Panc1 (cell line): Measurements from ENCODE around the gene FBXW12. TPM values are rescaled to one million over a fixed set of nuclear protein-coding genes. Genes with fewer than 3 reads are reported as not detected.

Source experiments
- ATAC-seq: fragments of 200-7000 bp; cut with Tn5 transposase; 2 replicates; pipeline ENCODE4 v1.9.1; 2020; ENCODE audit warnings: mild to moderate bottlenecking, moderate library complexity
- BruUV-seq: library from RNA; stranded (reverse); fragments of 400-500 nt; replicated peaks from 2 replicates; lab custom pipeline; 2021; lab: Mats Ljungman, UMichigan
- CTCF ChIA-PET: fragments of 300-600 bp; sonication (Branson Sonifier 250); formaldehyde crosslinking; loops from one replicate; lab custom pipeline; 2022; ENCODE audit warnings: antibody characterized with exemption; lab: Charles Lee
- POLR2A ChIA-PET: fragments of 300-600 bp; sonication (Branson Sonifier 250); formaldehyde crosslinking; loops from one replicate; lab custom pipeline; 2022; ENCODE audit warnings: antibody characterized with exemption; lab: Charles Lee
- DNase-seq: peaks from one replicate; pipeline ENCODE4 v3.0.0-alpha.2; 2010; ENCODE audit warnings: low read depth, low spot score
- H3K27ac ChIP-seq: 2 replicates; pipeline ENCODE4 v1.5.1; 2011; ENCODE audit warnings: mild to moderate bottlenecking, low read length, inconsistent platforms
- H3K27me3 ChIP-seq: fragments of 200-500 bp; sonication (Bioruptor generic); 2 replicates; pipeline ENCODE4 v1.6.0; 2014; ENCODE audit warnings: low read length, inconsistent platforms; ENCODE audit not compliant: control insufficient read depth, insufficient read depth
- H3K36me3 ChIP-seq: fragments of 200-500 bp; sonication (Bioruptor generic); 2 replicates; pipeline ENCODE4 v1.5.1; 2014; ENCODE audit warnings: inconsistent platforms, mild to moderate bottlenecking, low read length, moderate library complexity; ENCODE audit not compliant: control insufficient read depth, insufficient read depth
- H3K4me1 ChIP-seq: 2 replicates; pipeline ENCODE4 v1.5.1; 2011; ENCODE audit warnings: inconsistent platforms, mild to moderate bottlenecking, low read length, moderate library complexity; ENCODE audit not compliant: control insufficient read depth, insufficient read depth
- H3K4me3 ChIP-seq, 2 experiments: 2 replicates each; pipeline ENCODE4 v1.5.1; 2011 to 2012; ENCODE audit warnings: low read depth in 2 of 2, low read length in 2 of 2, mild to moderate bottlenecking in 2 of 2, inconsistent platforms in 1 of 2, moderate library complexity in 1 of 2
- H3K9me3 ChIP-seq: fragments of 200-500 bp; sonication (Bioruptor generic); 2 replicates; pipeline ENCODE4 v1.5.1; 2014; ENCODE audit warnings: low read depth, mild to moderate bottlenecking, inconsistent platforms, low read length, moderate library complexity; ENCODE audit not compliant: control insufficient read depth, insufficient read depth
- CTCF ChIP-seq: fragments of 450-650 bp; IDR thresholded peaks from 2 replicates; pipeline ENCODE4 v1.5.1; 2017; ENCODE audit warnings: mild to moderate bottlenecking
- POLR2AphosphoS5 ChIP-seq: IDR thresholded peaks from 2 replicates; pipeline ENCODE4 v1.6.1; 2012; ENCODE audit warnings: mild to moderate bottlenecking, low read depth, low read length, moderate library complexity
- SIN3A ChIP-seq: IDR thresholded peaks from 2 replicates; pipeline ENCODE4 v1.6.1; 2012; ENCODE audit warnings: low read depth, mild to moderate bottlenecking, low read length, moderate library complexity, borderline replicate concordance; ENCODE audit not compliant: insufficient read depth
- TCF7L2 ChIP-seq: IDR thresholded peaks from 2 replicates; pipeline ENCODE4 v1.6.1; 2011; ENCODE audit warnings: mild to moderate bottlenecking, low read depth, low read length, inconsistent platforms
- in situ Hi-C: cut with HindIII; loops from 2 replicates; pipeline ENCODE4 v1.10.0; 2016; ENCODE audit warnings: low sequenced_read_pairs, low pct_unique_long_range_greater_than_20kb
- intact Hi-C: fragments of 100-400 bp; cut with micrococcal nuclease; formaldehyde crosslinking; loops from one replicate; pipeline ENCODE4 v1.10.0; 2022; ENCODE audit not compliant: unreplicated experiment
- total RNA-seq: library from RNA; stranded (reverse); gene quantifications from one replicate; pipeline ENCODE4 v1.2.1, GENCODE V29; 2021; ENCODE audit not compliant: unreplicated experiment
- TF ChIP-seq, protein P1 (sequence below), 2 experiments: IDR thresholded peaks; 2 replicates each; pipeline ENCODE4 v1.6.1; 2011 to 2012; ENCODE audit warnings: low read depth in 2 of 2, control low read depth in 1 of 2, low read length in 1 of 2, mild to moderate bottlenecking in 1 of 2, moderate library complexity in 1 of 2; ENCODE audit not compliant: insufficient read depth in 1 of 2

Gene FBXW12
- total RNA-seq, 1 experiment from 2014 or later = not detected

DNA sequence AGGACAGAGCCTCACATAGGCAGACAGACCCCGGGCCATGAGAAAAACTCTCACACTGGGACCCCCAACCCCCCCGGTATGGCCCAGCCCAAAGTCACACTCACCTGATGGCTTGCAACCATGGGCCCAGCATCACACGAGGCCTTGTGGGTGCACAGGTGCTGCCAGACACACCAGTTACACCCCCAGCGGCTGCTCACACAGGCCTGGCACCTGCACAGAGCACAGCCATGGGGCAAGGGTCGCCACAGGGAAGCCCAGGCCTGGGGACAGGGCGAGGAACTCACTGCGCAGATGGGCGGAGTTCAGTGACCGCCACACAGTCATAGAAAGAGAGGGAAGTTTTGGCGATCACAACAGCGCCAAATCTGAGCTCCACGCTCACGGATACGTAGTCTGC, 48.5 kb downstream of the FBXW12 start:
- POLR2A ChIA-PET = no interaction called here
- CTCF ChIA-PET = no interaction called here
- Histone ChIP-seq H3K27ac (no peak overlapping the region), H3K9me3 (no peaks in the 10 kb centered on the region), H3K36me3 (no peaks in the 10 kb centered on the region), H3K4me3 (no peak overlapping the region), H3K4me1 (no peaks in the 10 kb centered on the region), H3K27me3 (no peaks in the 10 kb centered on the region)
- in situ Hi-C loops (no loop called here), intact Hi-C loops (no loop called here)
- ATAC-seq = no peak
- no peak for DNase-seq
- BruUV-seq = no TSS peak
- TF ChIP-seq SIN3A = no peak
- no peak for TF ChIP-seq CTCF
- TF ChIP-seq TCF7L2 = no peak
- TF ChIP-seq, protein P1, sequence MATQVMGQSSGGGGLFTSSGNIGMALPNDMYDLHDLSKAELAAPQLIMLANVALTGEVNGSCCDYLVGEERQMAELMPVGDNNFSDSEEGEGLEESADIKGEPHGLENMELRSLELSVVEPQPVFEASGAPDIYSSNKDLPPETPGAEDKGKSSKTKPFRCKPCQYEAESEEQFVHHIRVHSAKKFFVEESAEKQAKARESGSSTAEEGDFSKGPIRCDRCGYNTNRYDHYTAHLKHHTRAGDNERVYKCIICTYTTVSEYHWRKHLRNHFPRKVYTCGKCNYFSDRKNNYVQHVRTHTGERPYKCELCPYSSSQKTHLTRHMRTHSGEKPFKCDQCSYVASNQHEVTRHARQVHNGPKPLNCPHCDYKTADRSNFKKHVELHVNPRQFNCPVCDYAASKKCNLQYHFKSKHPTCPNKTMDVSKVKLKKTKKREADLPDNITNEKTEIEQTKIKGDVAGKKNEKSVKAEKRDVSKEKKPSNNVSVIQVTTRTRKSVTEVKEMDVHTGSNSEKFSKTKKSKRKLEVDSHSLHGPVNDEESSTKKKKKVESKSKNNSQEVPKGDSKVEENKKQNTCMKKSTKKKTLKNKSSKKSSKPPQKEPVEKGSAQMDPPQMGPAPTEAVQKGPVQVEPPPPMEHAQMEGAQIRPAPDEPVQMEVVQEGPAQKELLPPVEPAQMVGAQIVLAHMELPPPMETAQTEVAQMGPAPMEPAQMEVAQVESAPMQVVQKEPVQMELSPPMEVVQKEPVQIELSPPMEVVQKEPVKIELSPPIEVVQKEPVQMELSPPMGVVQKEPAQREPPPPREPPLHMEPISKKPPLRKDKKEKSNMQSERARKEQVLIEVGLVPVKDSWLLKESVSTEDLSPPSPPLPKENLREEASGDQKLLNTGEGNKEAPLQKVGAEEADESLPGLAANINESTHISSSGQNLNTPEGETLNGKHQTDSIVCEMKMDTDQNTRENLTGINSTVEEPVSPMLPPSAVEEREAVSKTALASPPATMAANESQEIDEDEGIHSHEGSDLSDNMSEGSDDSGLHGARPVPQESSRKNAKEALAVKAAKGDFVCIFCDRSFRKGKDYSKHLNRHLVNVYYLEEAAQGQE (IDR thresholded peaks at IDR 0.05; ENCODE audit: insufficient read depth in 1 of 2, low read depth in 2 of 2, low read length in 1 of 2) = no peak
- TF ChIP-seq POLR2AphosphoS5 = no peak

- Histone ChIP-seq H3K27me3 (no peaks in the 10 kb centered on the region), H3K36me3 (no peaks in the 10 kb centered on the region), H3K4me3 (no peak overlapping the region), H3K4me1 (no peaks in the 10 kb centered on the region), H3K9me3 (no peaks in the 10 kb centered on the region), H3K27ac (no peak overlapping the region)
- in situ Hi-C loops = no loop called here
- ChIA-PET POLR2A (interaction anchor here (0.5 kb wide), 1 partner anchor 425 kb away, joined by 4 read pairs; the partner anchor contains the start of gene PRKAR2A), CTCF (interaction anchor here (0.6 to 0.7 kb wide), 2 partner anchors 21 to 134 kb away, joined by 3 read pairs; no protein-coding TSS in a partner anchor)
- no TSS peak for BruUV-seq
- no peak for DNase-seq
- no peak; the same call in 1 of the 2 replicates for ATAC-seq
- intact Hi-C loops = no loop called here
- no peak for TF ChIP-seq TCF7L2
Observed at GRCh38 chr3:48422272-48422671, 50.3 kb downstream of the FBXW12 start.

- Histone ChIP-seq H3K4me3 (no peak overlapping the region), H3K27me3 (no peaks in the 10 kb centered on the region), H3K4me1 (no peaks in the 10 kb centered on the region), H3K27ac (no peak overlapping the region), H3K9me3 (no peaks in the 10 kb centered on the region), H3K36me3 (no peaks in the 10 kb centered on the region)
- TF ChIP-seq, protein P1 (IDR thresholded peaks at IDR 0.05; ENCODE audit: insufficient read depth in 1 of 2, low read depth in 2 of 2, low read length in 1 of 2) = no peak
- no peak for TF ChIP-seq SIN3A
- no peak for TF ChIP-seq TCF7L2
- no peak for TF ChIP-seq CTCF
- no peak for TF ChIP-seq POLR2AphosphoS5
- intact Hi-C loops (no loop called here), in situ Hi-C loops (no loop called here)
- DNase-seq = no peak
- POLR2A ChIA-PET = interaction anchor here (0.5 kb wide), 1 partner anchor 425 kb away, joined by 4 read pairs; the partner anchor contains the start of gene PRKAR2A
- ATAC-seq = no peak
- BruUV-seq = no TSS peak
- CTCF ChIA-PET = interaction anchor here (0.6 to 0.7 kb wide), 2 partner anchors 22 to 133 kb away, joined by 3 read pairs; no protein-coding TSS in a partner anchor
Observed at GRCh38 chr3:48422681-48423080, 50.7 kb downstream of the FBXW12 start.
